Cardiac muscle cell (in vitro differentiated cells and primary cell): Measurements from ENCODE around the gene MYH9. TPM values are rescaled to one million over a fixed set of nuclear protein-coding genes. Genes with fewer than 3 reads are reported as not detected.

Experiments used
- DNase-seq, 2 donors: peaks; one replicate each; pipeline versions ENCODE4 v3.0.0 to v3.0.0-alpha.2; 2010 to 2017; ENCODE audit warnings: low read depth in 1 of 2, low spot score in 1 of 2
- H3K27ac ChIP-seq: fragments of 200-600 bp; sonication (generic); 2 replicates; pipeline ENCODE4 v1.5.1; 2016
- H3K27me3 ChIP-seq: fragments of 200-600 bp; sonication (generic); 2 replicates; pipeline ENCODE4 v1.6.0; 2016; ENCODE audit warnings: control low read depth
- H3K36me3 ChIP-seq: fragments of 200-600 bp; sonication (generic); 2 replicates; pipeline ENCODE4 v1.5.1; 2016; ENCODE audit warnings: control low read depth
- H3K4me1 ChIP-seq: fragments of 200-600 bp; sonication (generic); 2 replicates; pipeline ENCODE4 v1.8.1; 2017; ENCODE audit warnings: low read depth, mild to moderate bottlenecking, mixed run types
- H3K4me3 ChIP-seq: fragments of 200-600 bp; sonication (generic); 2 replicates; pipeline ENCODE4 v1.5.1; 2016; ENCODE audit warnings: mild to moderate bottlenecking
- H3K9me3 ChIP-seq: fragments of 200-600 bp; sonication (generic); 2 replicates; pipeline ENCODE4 v1.5.1; 2017; ENCODE audit warnings: low read depth, mild to moderate bottlenecking, control low read depth
- CTCF ChIP-seq: IDR thresholded peaks from 2 replicates; pipeline ENCODE4 v1.5.1; 2012; ENCODE audit warnings: low read depth, mild to moderate bottlenecking, low read length
- polyA plus RNA-seq: library from polyadenylated mRNA; unstranded; fragments of >200 nt; fragmentation: Nextera tagmentation; extraction: Ambion mirVana; gene quantifications from 2 replicates; pipeline ENCODE4 v1.2.1, GENCODE V29; 2016
- total RNA-seq: library from RNA; depleted of rRNA; stranded (reverse); fragments of >200 nt; gene quantifications from 2 replicates; pipeline ENCODE4 v1.2.3, GENCODE V29; 2016

The MYH9 gene
- total and polyA plus RNA-seq, 2 experiments from 2014 or later: 88.7 to 174 TPM

GRCh38 chr22:36331306-36331911 is 56.4 kb downstream of the MYH9 start:
- Histone ChIP-seq H3K4me1 (peaks cover 75% of the 10 kb centered on the region), H3K27ac (peak overlapping the region; percentile 100), H3K9me3 (no peaks in the 10 kb centered on the region), H3K36me3 (peaks cover 21% of the 10 kb centered on the region), H3K4me3 (no peak overlapping the region), H3K27me3 (no peaks in the 10 kb centered on the region)
- no peak for TF ChIP-seq CTCF
- peak; percentile 74 to 93 for DNase-seq

- Histone ChIP-seq H3K4me1 (peaks cover 71% of the 10 kb centered on the region), H3K9me3 (no peaks in the 10 kb centered on the region), H3K4me3 (no peak overlapping the region), H3K27ac (peak overlapping the region; percentile 100), H3K36me3 (peaks cover 21% of the 10 kb centered on the region), H3K27me3 (no peaks in the 10 kb centered on the region)
- TF ChIP-seq CTCF: no peak
- peak in 1 of 2 donors; percentile 70 for DNase-seq
Measured at GRCh38 chr22:36330655-36331305, 57.0 kb downstream of the MYH9 start.

GRCh38 chr22:36330127-36330526 is 57.6 kb downstream of the MYH9 start:
- Histone ChIP-seq H3K4me3 (no peak overlapping the region), H3K36me3 (peaks cover 25% of the 10 kb centered on the region), H3K4me1 (peaks cover 75% of the 10 kb centered on the region)

GRCh38 chr22:36329254-36330078 is 58.3 kb downstream of the MYH9 start:
- Histone ChIP-seq H3K27ac (peak overlapping the region; percentile 100), H3K4me1 (peaks cover 81% of the 10 kb centered on the region), H3K27me3 (no peaks in the 10 kb centered on the region), H3K4me3 (no peak overlapping the region), H3K9me3 (no peaks in the 10 kb centered on the region), H3K36me3 (peaks cover 26% of the 10 kb centered on the region)
- peak; percentile 96 for DNase-seq
- no peak for TF ChIP-seq CTCF

More at GRCh38 chr22:36330127-36330526, 57.6 kb downstream of the MYH9 start:
- no peak for DNase-seq
- peak overlapping the region; percentile 100 for H3K27ac ChIP-seq
- no peaks in the 10 kb centered on the region for H3K9me3 ChIP-seq
- H3K27me3 ChIP-seq: no peaks in the 10 kb centered on the region
- no peak for TF ChIP-seq CTCF

- H3K4me1 ChIP-seq: peaks cover 83% of the 10 kb centered on the region
- H3K27me3 ChIP-seq: no peaks in the 10 kb centered on the region
- peak overlapping the region; percentile 100 for H3K27ac ChIP-seq
- no peaks in the 10 kb centered on the region for H3K9me3 ChIP-seq
- TF ChIP-seq CTCF: no peak
- no peak overlapping the region for H3K4me3 ChIP-seq
- peak; percentile 36 to 82 for DNase-seq
- peaks cover 23% of the 10 kb centered on the region for H3K36me3 ChIP-seq
Measured at GRCh38 chr22:36328635-36329253, 59.0 kb downstream of the MYH9 start.
